A549 (cell line): ENCODE measurements around the gene PIK3CA.

Experiments
- CBX8 ChIP-seq: fragments of 200-600 bp; sonication (generic); IDR thresholded peaks from 2 replicates; pipeline ENCODE4 v1.6.1; 2016
- GATA3 ChIP-seq: IDR thresholded peaks from 2 replicates; pipeline ENCODE4 v1.6.1; 2012; ENCODE audit warnings: borderline replicate concordance
- HDAC2 ChIP-seq: fragments of 200-600 bp; sonication (generic); IDR thresholded peaks from 2 replicates; pipeline ENCODE4 v1.6.1; 2016
- POLR2A ChIP-seq: IDR thresholded peaks from 2 replicates; pipeline ENCODE4 v1.6.1; 2012; ENCODE audit warnings: mild to moderate bottlenecking, low read length
- TF ChIP-seq, protein P1 (sequence below): fragments of >200 bp; sonication (Bioruptor Twin); formaldehyde crosslinking; IDR thresholded peaks from 3 replicates; pipeline ENCODE4 v1.5.1; 2016
- TF ChIP-seq, protein P2 (sequence below): fragments of 450-650 bp; IDR thresholded peaks from 2 replicates; pipeline ENCODE4 v1.6.1; 2014; ENCODE audit warnings: antibody characterized with exemption

DNA sequence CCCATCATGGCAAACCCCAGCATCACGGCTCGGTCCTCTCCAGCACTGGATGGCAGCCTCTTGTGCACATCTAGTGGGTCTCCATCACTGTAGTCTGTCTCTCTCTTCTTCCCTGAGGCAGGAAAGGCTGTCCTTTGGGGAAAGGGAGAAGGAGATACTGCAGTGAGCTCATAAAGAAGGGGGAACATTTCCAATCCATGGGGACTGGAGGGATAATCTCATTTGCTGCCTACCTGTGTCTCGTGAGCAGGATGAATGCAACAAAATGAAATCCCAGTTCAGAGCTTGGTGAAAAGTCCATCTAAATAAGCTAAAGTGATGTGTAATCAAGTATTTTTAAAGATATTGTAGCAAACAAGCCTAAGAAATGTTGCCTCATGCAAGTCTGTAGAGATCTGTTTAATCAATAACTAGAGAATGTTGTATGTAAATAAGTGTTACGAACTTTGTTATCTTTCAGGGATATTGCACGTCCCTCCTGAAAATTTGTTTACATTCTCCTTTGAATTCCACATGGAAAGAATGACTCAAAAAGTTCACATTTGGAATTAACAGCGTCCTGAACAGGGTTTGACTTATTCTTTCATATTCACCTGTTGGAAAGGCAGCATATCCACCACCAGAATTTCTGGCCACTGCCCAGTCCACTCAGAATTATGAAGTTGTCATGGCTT, 102.8 kb downstream of the PIK3CA start, which contains the start of gene KCNMB3:
- TF ChIP-seq HDAC2: no peak
- TF ChIP-seq, protein P1, sequence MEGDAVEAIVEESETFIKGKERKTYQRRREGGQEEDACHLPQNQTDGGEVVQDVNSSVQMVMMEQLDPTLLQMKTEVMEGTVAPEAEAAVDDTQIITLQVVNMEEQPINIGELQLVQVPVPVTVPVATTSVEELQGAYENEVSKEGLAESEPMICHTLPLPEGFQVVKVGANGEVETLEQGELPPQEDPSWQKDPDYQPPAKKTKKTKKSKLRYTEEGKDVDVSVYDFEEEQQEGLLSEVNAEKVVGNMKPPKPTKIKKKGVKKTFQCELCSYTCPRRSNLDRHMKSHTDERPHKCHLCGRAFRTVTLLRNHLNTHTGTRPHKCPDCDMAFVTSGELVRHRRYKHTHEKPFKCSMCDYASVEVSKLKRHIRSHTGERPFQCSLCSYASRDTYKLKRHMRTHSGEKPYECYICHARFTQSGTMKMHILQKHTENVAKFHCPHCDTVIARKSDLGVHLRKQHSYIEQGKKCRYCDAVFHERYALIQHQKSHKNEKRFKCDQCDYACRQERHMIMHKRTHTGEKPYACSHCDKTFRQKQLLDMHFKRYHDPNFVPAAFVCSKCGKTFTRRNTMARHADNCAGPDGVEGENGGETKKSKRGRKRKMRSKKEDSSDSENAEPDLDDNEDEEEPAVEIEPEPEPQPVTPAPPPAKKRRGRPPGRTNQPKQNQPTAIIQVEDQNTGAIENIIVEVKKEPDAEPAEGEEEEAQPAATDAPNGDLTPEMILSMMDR: no peak
- no peak for TF ChIP-seq CBX8
- TF ChIP-seq, protein P2, sequence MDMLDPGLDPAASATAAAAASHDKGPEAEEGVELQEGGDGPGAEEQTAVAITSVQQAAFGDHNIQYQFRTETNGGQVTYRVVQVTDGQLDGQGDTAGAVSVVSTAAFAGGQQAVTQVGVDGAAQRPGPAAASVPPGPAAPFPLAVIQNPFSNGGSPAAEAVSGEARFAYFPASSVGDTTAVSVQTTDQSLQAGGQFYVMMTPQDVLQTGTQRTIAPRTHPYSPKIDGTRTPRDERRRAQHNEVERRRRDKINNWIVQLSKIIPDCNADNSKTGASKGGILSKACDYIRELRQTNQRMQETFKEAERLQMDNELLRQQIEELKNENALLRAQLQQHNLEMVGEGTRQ: no peak
- no peak for TF ChIP-seq GATA3
- no peak for TF ChIP-seq POLR2A
